Activated CD8-positive, alpha-beta memory T cell treated with anti-CD3 and anti-CD28 coated beads, Interleukin-2, amount 50 U/mL, for 4 hours (primary cell): ENCODE results near the gene SLC7A10.
A peak's percentile ranks its signal among the peaks of the same experiment; 100 is the strongest.

ENCODE experiments used
- DNase-seq: peaks from one replicate; pipeline ENCODE4 v3.0.0-alpha.2; 2020

The SLC7A10 gene

GRCh38 chr19:33225458-33225926, at the start of gene SLC7A10:
TSS of gene SLC7A10 (minus strand) at chr19:33225850. CDS start at chr19:33225703, 147 bp downstream.
- no peak for DNase-seq

GRCh38 chr19:33274663-33275558, 49.3 kb upstream of the SLC7A10 start:
- no peak for DNase-seq

GRCh38 chr19:33273881-33274662, 48.4 kb upstream of the SLC7A10 start:
- DNase-seq = peak; percentile 31

- DNase-seq = no peak
Measured at GRCh38 chr19:33273065-33273736, 47.6 kb upstream of the SLC7A10 start.

GRCh38 chr19:33271246-33272021, 45.8 kb upstream of the SLC7A10 start:
- no peak for DNase-seq

- DNase-seq = no peak
Measured at GRCh38 chr19:33270769-33271168, 45.1 kb upstream of the SLC7A10 start.

- DNase-seq = no peak
Measured at GRCh38 chr19:33269016-33269415, 43.4 kb upstream of the SLC7A10 start.

GRCh38 chr19:33268162-33268991, 42.7 kb upstream of the SLC7A10 start:
- no peak for DNase-seq

GRCh38 chr19:33267706-33268105, 42.1 kb upstream of the SLC7A10 start:
- no peak for DNase-seq

- DNase-seq = no peak
Measured at GRCh38 chr19:33266974-33267484, 41.4 kb upstream of the SLC7A10 start.

- no peak for DNase-seq
Measured at GRCh38 chr19:33264881-33265445, 39.3 kb upstream of the SLC7A10 start.

- no peak for DNase-seq
Measured at GRCh38 chr19:33263325-33264023, 37.8 kb upstream of the SLC7A10 start.

- no peak for DNase-seq
Measured at GRCh38 chr19:33261511-33262189, 36.0 kb upstream of the SLC7A10 start.

- no peak for DNase-seq
Measured at GRCh38 chr19:33260628-33261418, 35.2 kb upstream of the SLC7A10 start.

GRCh38 chr19:33259539-33259938, 33.9 kb upstream of the SLC7A10 start:
- DNase-seq = no peak

GRCh38 chr19:33257828-33258227, 32.2 kb upstream of the SLC7A10 start:
- no peak for DNase-seq

GRCh38 chr19:33256261-33256660, 30.6 kb upstream of the SLC7A10 start:
- no peak for DNase-seq

GRCh38 chr19:33255781-33256180, 30.1 kb upstream of the SLC7A10 start:
- no peak for DNase-seq
